ENCODE measurements around the gene PCNT. TPM values are rescaled to one million over a fixed set of nuclear protein-coding genes. Genes with fewer than 3 reads are reported as not detected.

PCNT gene
- total and polyA plus RNA-seq, 10 of the 15 experiments (the other 5 are each of a cell fraction or from before 2014, with no cell fraction given), result 2.9 to 39.6 (median 20.5) TPM

GRCh38 chr21:46483300-46484295 is 159.6 kb downstream of the PCNT start (continued):
- no peak for TF ChIP-seq MYC (IDR thresholded peaks at IDR 0.05; ENCODE audit: insufficient read depth, insufficient read length, insufficient replicate concordance, low read length, severe bottlenecking)
- no peak for TF ChIP-seq ZZZ3 (IDR thresholded peaks at IDR 0.05; ENCODE audit: control insufficient read depth, insufficient read length, low read depth)
- TF ChIP-seq IKZF1 (conservative IDR thresholded peaks at IDR 0.05), result no peak
- TF ChIP-seq NRF1 (conservative IDR thresholded peaks at IDR 0.05; ENCODE audit: low read depth, low read length), result no peak

- Histone ChIP-seq H3K27ac (ENCODE audit: control insufficient read depth, insufficient read depth) (no peak overlapping the region), H3K36me3 (ENCODE audit: control insufficient read depth in 2 of 2, insufficient read depth in 2 of 2, low read length in 1 of 2) (peaks cover 0 to 9% of the 10 kb centered on the region in 2 experiments; a peak in 3 of 4 replicates), H3K4me2 (ENCODE audit: control insufficient read depth, insufficient read depth) (no peak overlapping the region), H3K9me3 (replicated peaks; ENCODE audit: control insufficient read depth, insufficient read depth, low read length) (no peaks in the 10 kb centered on the region), H3K4me3 (no peak overlapping the region), H2AFZ (ENCODE audit: control insufficient read depth, low read depth, low read length) (no peak overlapping the region), H3K79me2 (ENCODE audit: control insufficient read depth, insufficient read depth, low read length) (no peaks in the 10 kb centered on the region), H3K4me1 (ENCODE audit: control insufficient read depth, insufficient read depth, low read length) (no peaks in the 10 kb centered on the region), H4K20me1 (ENCODE audit: control insufficient read depth, insufficient read depth) (no peaks in the 10 kb centered on the region), H3K9ac (ENCODE audit: control insufficient read depth, insufficient read depth, low read length) (no peak overlapping the region), H3K27me3 (replicated peaks in 1 of 2; ENCODE audit: control insufficient read depth in 2 of 2, insufficient read depth in 2 of 2, low read length in 1 of 2) (no peaks in the 10 kb centered on the region)
- 96% methylated on average over 4 of the region's 4 CpGs for WGBS (ENCODE audit: insufficient coverage, insufficient replicate concordance, low lambda C conversion rate, missing lambda C conversion rate)
- ChIA-PET SMC1A (ENCODE audit: uncharacterized antibody, unreplicated experiment) (interaction anchor here (0.6 kb wide), 1 partner anchor 32 kb away, joined by 3 read pairs; no protein-coding TSS in a partner anchor), POLR2A (no interaction called here), CTCF (no interaction called here), RAD21 (ENCODE audit: unreplicated experiment) (no interaction called here)
- DNase-seq (ENCODE audit: low read depth, low spot score) (no peak), ATAC-seq (no peak), FAIRE-seq (no peak)
- in situ Hi-C loops (cut with MboI) (no loop called here), intact Hi-C loops (cut with micrococcal nuclease; ENCODE audit: unreplicated experiment) (no loop called here)
- BruUV-seq (replicated peaks), result no TSS peak
- no peak for TF ChIP-seq SUPT20H (IDR thresholded peaks at IDR 0.05; ENCODE audit: borderline replicate concordance, control insufficient read depth, low read depth, low read length)
- TF ChIP-seq SMAD1 (IDR thresholded peaks at IDR 0.05; ENCODE audit: low read depth, partially characterized antibody), result no peak
- no peak for TF ChIP-seq SMC3 (IDR thresholded peaks at IDR 0.05; ENCODE audit: borderline replicate concordance, low read length)
- TF ChIP-seq NFYA (IDR thresholded peaks at IDR 0.05; ENCODE audit: borderline replicate concordance, low read depth, low read length), result no peak
- TF ChIP-seq RAD21 (IDR thresholded peaks at IDR 0.05; ENCODE audit: insufficient read depth, low read depth, low read length), result no peak
- no peak for TF ChIP-seq RB1 (IDR thresholded peaks at IDR 0.05; ENCODE audit: borderline replicate concordance)
- no peak for TF ChIP-seq IRF5 (IDR thresholded peaks at IDR 0.05; ENCODE audit: borderline replicate concordance)
- TF ChIP-seq SMARCA5 (IDR thresholded peaks at IDR 0.05), result no peak
- no peak for TF ChIP-seq IKZF2 (IDR thresholded peaks at IDR 0.05)
- no peak for TF ChIP-seq RFX5 (IDR thresholded peaks at IDR 0.05; ENCODE audit: low read depth, low read length)
- TF ChIP-seq SREBF2 (IDR thresholded peaks at IDR 0.05; ENCODE audit: low read length), result no peak
- TF ChIP-seq YY1 (IDR thresholded peaks at IDR 0.05; ENCODE audit: low read depth, low read length), result no peak
- no peak for TF ChIP-seq HSF1 (IDR thresholded peaks at IDR 0.05; ENCODE audit: low read depth, low read length)
- no peak for TF ChIP-seq RUNX3 (IDR thresholded peaks at IDR 0.05; ENCODE audit: low read length)
- TF ChIP-seq MAX (IDR thresholded peaks at IDR 0.05; ENCODE audit: low read depth, low read length), result no peak
These were observed 162.6 kb downstream of the PCNT start for GRCh38 chr21:46486481-46487126.
